PC-9 (cell line): Measurements from ENCODE around the gene MRPL28. TPM values are rescaled to one million over a fixed set of nuclear protein-coding genes. Genes with fewer than 3 reads are reported as not detected.
"Not testable (repeated sequence)": the region's sequence is repeated elsewhere in the genome, so short reads cannot be mapped to it uniquely, and the experiment has no call there.

Experiments used
- BruUV-seq: library from RNA; stranded (reverse); fragments of 400-500 nt; replicated peaks from 2 replicates; lab custom pipeline; 2021; lab: Mats Ljungman, UMichigan
- CTCF ChIA-PET: fragments of 300-600 bp; sonication (Branson Sonifier 250); formaldehyde crosslinking; loops from one replicate; lab custom pipeline; 2022; ENCODE audit warnings: antibody characterized with exemption; lab: Charles Lee
- POLR2A ChIA-PET: fragments of 300-600 bp; sonication (Branson Sonifier 250); formaldehyde crosslinking; loops from one replicate; lab custom pipeline; 2022; ENCODE audit warnings: antibody characterized with exemption; ENCODE audit not compliant: unreplicated experiment; lab: Charles Lee
- DNase-seq, 2 experiments: peaks; one replicate each; pipeline versions ENCODE4 v3.0.0 to v3.0.0-alpha.2; 2015 to 2022; ENCODE audit warnings: mixed read lengths in 1 of 2
- H2AFZ ChIP-seq: fragments of 200-600 bp; sonication (generic); 2 replicates; pipeline ENCODE4 v1.8.1; 2017; ENCODE audit warnings: antibody characterized with exemption
- H3F3A ChIP-seq: fragments of 200-600 bp; sonication (generic); 2 replicates; pipeline ENCODE4 v1.8.1; 2017; ENCODE audit warnings: antibody characterized with exemption, mild to moderate bottlenecking, low read depth; ENCODE audit not compliant: insufficient read depth
- H3K27ac ChIP-seq: fragments of 200-600 bp; sonication (generic); 2 replicates; pipeline ENCODE4 v1.6.1; 2016; ENCODE audit warnings: mixed run types
- H3K27me3 ChIP-seq: fragments of 200-600 bp; sonication (generic); 2 replicates; pipeline ENCODE4 v1.6.1; 2016; ENCODE audit warnings: low read depth, mixed run types; ENCODE audit not compliant: insufficient read depth
- H3K36me3 ChIP-seq: fragments of 200-600 bp; sonication (generic); 2 replicates; pipeline ENCODE4 v1.6.1; 2016; ENCODE audit warnings: low read depth, mixed run types
- H3K4me1 ChIP-seq: fragments of 200-600 bp; sonication (generic); replicated peaks from 2 replicates; pipeline ENCODE4 v1.6.1; 2016; ENCODE audit warnings: mixed run types; ENCODE audit not compliant: insufficient read depth
- H3K4me2 ChIP-seq: fragments of 200-600 bp; sonication (generic); 2 replicates; pipeline ENCODE4 v1.6.1; 2017; ENCODE audit warnings: mixed run types
- H3K4me3 ChIP-seq: fragments of 200-600 bp; sonication (generic); 2 replicates; pipeline ENCODE4 v1.6.1; 2016; ENCODE audit warnings: mixed run types
- H3K79me2 ChIP-seq: fragments of 200-600 bp; sonication (generic); 2 replicates; pipeline ENCODE4 v1.6.1; 2017; ENCODE audit warnings: low read depth, mixed run types
- H3K9me2 ChIP-seq: fragments of 200-600 bp; sonication (generic); 2 replicates; pipeline ENCODE4 v1.8.1; 2017; ENCODE audit warnings: mild to moderate bottlenecking; ENCODE audit not compliant: insufficient read depth
- H3K9me3 ChIP-seq: fragments of 200-600 bp; sonication (generic); 2 replicates; pipeline ENCODE4 v1.8.1; 2016; ENCODE audit warnings: low read depth; ENCODE audit not compliant: insufficient read depth
- H4K20me1 ChIP-seq: fragments of 200-600 bp; sonication (generic); 2 replicates; pipeline ENCODE4 v1.8.1; 2017; ENCODE audit not compliant: insufficient read depth
- CTCF ChIP-seq: fragments of 200-600 bp; sonication (generic); conservative IDR thresholded peaks from 2 replicates; pipeline ENCODE4 v1.6.1; 2017; ENCODE audit warnings: mixed run types, antibody characterized with exemption, mild to moderate bottlenecking, moderate library complexity
- EZH2 ChIP-seq: fragments of 200-600 bp; sonication (generic); IDR thresholded peaks from 2 replicates; pipeline ENCODE4 v1.8.0; 2017; ENCODE audit warnings: antibody characterized with exemption, low read depth
- intact Hi-C: fragments of 100-400 bp; cut with micrococcal nuclease; formaldehyde crosslinking; loops from one replicate; pipeline ENCODE4 v1.10.0; 2022; ENCODE audit not compliant: unreplicated experiment
- total RNA-seq: library from RNA; stranded (reverse); gene quantifications from 2 replicates; pipeline ENCODE4 v1.2.3, GENCODE V29; 2021

The MRPL28 gene
- total RNA-seq, 1 experiment from 2014 or later: 150 TPM

- intact Hi-C loops: no loop called here
- BruUV-seq: no TSS peak
- Histone ChIP-seq H3K9me2 (no peaks in the 10 kb centered on the region), H3K36me3 (0 out of 2 replicates have a peak, but pooled peaks cover 5% of the 10 kb centered on the region), H3K79me2 (peaks cover 73% of the 10 kb centered on the region), H3K4me3 (no peak overlapping the region), H4K20me1 (peaks cover 29% of the 10 kb centered on the region), H3K27me3 (no peaks in the 10 kb centered on the region), H3K27ac (no peak overlapping the region), H3K4me1 (0 out of 2 replicates have a peak, but pooled peaks cover 5% of the 10 kb centered on the region), H3K9me3 (no peaks in the 10 kb centered on the region), H3F3A (peaks cover 5% of the 10 kb centered on the region; the same call in 1 of the 2 replicates), H3K4me2 (no peak overlapping the region), H2AFZ (no peak overlapping the region)
- no peak for DNase-seq
- ChIA-PET CTCF (no interaction called here), POLR2A (no interaction called here)
- TF ChIP-seq EZH2 (no peak), CTCF (no peak)
Measured at GRCh38 chr16:349211-349610, 21.1 kb downstream of the MRPL28 start.

GRCh38 chr16:348495-348894, 21.8 kb downstream of the MRPL28 start:
- H3K4me1 ChIP-seq, H3K36me3 ChIP-seq, H3K27ac ChIP-seq, BruUV-seq, CTCF ChIA-PET, DNase-seq, H2AFZ ChIP-seq, H3K4me2 ChIP-seq, H3K4me3 ChIP-seq, H3K9me2 ChIP-seq, POLR2A ChIA-PET, intact Hi-C loops, H3K27me3 ChIP-seq, H3K9me3 ChIP-seq, H3F3A ChIP-seq: not testable (repeated sequence)
- H3K79me2 ChIP-seq: peaks cover 79% of the 10 kb centered on the region
- peaks cover 35% of the 10 kb centered on the region for H4K20me1 ChIP-seq

GRCh38 chr16:347203-347602, 23.1 kb downstream of the MRPL28 start:
- Histone ChIP-seq H3K27ac (no peak overlapping the region), H3K9me2 (no peaks in the 10 kb centered on the region), H3K79me2 (peaks cover 92% of the 10 kb centered on the region), H4K20me1 (peaks cover 48% of the 10 kb centered on the region), H3K4me3 (no peak overlapping the region), H3K27me3 (no peaks in the 10 kb centered on the region), H3K9me3 (no peaks in the 10 kb centered on the region), H3K4me1 (0 out of 2 replicates have a peak, but pooled peaks cover 5% of the 10 kb centered on the region), H2AFZ (no peak overlapping the region), H3F3A (peaks cover 5% of the 10 kb centered on the region; the same call in 1 of the 2 replicates), H3K36me3 (0 out of 2 replicates have a peak, but pooled peaks cover 5% of the 10 kb centered on the region), H3K4me2 (no peak overlapping the region)
- ChIA-PET CTCF (no interaction called here), POLR2A (no interaction called here)
- intact Hi-C loops: no loop called here
- no peak for DNase-seq
- TF ChIP-seq EZH2 (no peak), CTCF (no peak)
- no TSS peak for BruUV-seq

GRCh38 chr16:346587-346986, 23.8 kb downstream of the MRPL28 start:
- Histone ChIP-seq H3K27me3 (no peaks in the 10 kb centered on the region), H3K79me2 (peaks cover 90% of the 10 kb centered on the region), H3K9me2 (no peaks in the 10 kb centered on the region), H3K4me2 (no peak overlapping the region), H3K27ac (no peak overlapping the region), H3K36me3 (0 out of 2 replicates have a peak, but pooled peaks cover 5% of the 10 kb centered on the region), H4K20me1 (peaks cover 49% of the 10 kb centered on the region), H3K4me1 (0 out of 2 replicates have a peak, but pooled peaks cover 5% of the 10 kb centered on the region), H3K4me3 (no peak overlapping the region), H2AFZ (no peak overlapping the region), H3F3A (peaks cover 5% of the 10 kb centered on the region; the same call in 1 of the 2 replicates), H3K9me3 (no peaks in the 10 kb centered on the region)
- TF ChIP-seq EZH2 (no peak), CTCF (no peak)
- no peak for DNase-seq
- no TSS peak for BruUV-seq
- ChIA-PET POLR2A (interaction anchor here (0.7 kb wide), 1 partner anchor 92 kb away, joined by 3 read pairs; no protein-coding TSS in a partner anchor), CTCF (no interaction called here)
- intact Hi-C loops: no loop called here
